GM21526 (cell line): ENCODE data around the gene CROCC.
"Not testable (repeated sequence)": the region's sequence is repeated elsewhere in the genome, so short reads cannot be mapped to it uniquely, and the experiment has no call there.

Experiments
- ATAC-seq: cut with Tn5 transposase; IDR thresholded peaks from one replicate; pipeline ENCODE4 v1.9.1; 2021; ENCODE audit warnings: moderate library complexity; ENCODE audit not compliant: unreplicated experiment, low FRiP score

The CROCC gene

GRCh38 chr1:16931206-16931934, 9.6 kb downstream of the CROCC start:
- not testable (repeated sequence) for ATAC-seq

GRCh38 chr1:16933945-16934344, 12.2 kb downstream of the CROCC start:
- not testable (repeated sequence) for ATAC-seq

- ATAC-seq = not testable (repeated sequence)
These were observed 14.8 kb downstream of the CROCC start for GRCh38 chr1:16936580-16936979.

GRCh38 chr1:16938351-16939321, 16.9 kb downstream of the CROCC start:
- no peak for ATAC-seq

- ATAC-seq = not testable (repeated sequence)
These were observed 17.9 kb downstream of the CROCC start for GRCh38 chr1:16939386-16940180.

- ATAC-seq = no peak
These were observed 22.3 kb downstream of the CROCC start for GRCh38 chr1:16944038-16944437.

GRCh38 chr1:16945512-16945911, 23.8 kb downstream of the CROCC start:
- ATAC-seq = not testable (repeated sequence)

GRCh38 chr1:16946185-16946584, 24.5 kb downstream of the CROCC start:
- ATAC-seq = not testable (repeated sequence)

- ATAC-seq = no peak
These were observed 24.9 kb downstream of the CROCC start for GRCh38 chr1:16946646-16947045.

- not testable (repeated sequence) for ATAC-seq
These were observed 26.7 kb downstream of the CROCC start for GRCh38 chr1:16948282-16948891.

GRCh38 chr1:16949026-16949425, 27.3 kb downstream of the CROCC start:
- not testable (repeated sequence) for ATAC-seq

- ATAC-seq = not testable (repeated sequence)
These were observed 30.6 kb downstream of the CROCC start for GRCh38 chr1:16952376-16952775.

- ATAC-seq = no peak
These were observed 32.8 kb downstream of the CROCC start for GRCh38 chr1:16954579-16954978.

- no peak for ATAC-seq
These were observed 33.5 kb downstream of the CROCC start for GRCh38 chr1:16955186-16955585.

GRCh38 chr1:16956775-16957174, 35.0 kb downstream of the CROCC start:
- no peak for ATAC-seq

GRCh38 chr1:16957731-16958130, 36.0 kb downstream of the CROCC start:
- no peak for ATAC-seq

GRCh38 chr1:16958475-16958874, 36.7 kb downstream of the CROCC start:
- no peak for ATAC-seq

- ATAC-seq = peak; percentile 80
These were observed 39.0 kb downstream of the CROCC start for GRCh38 chr1:16960560-16961296.

- no peak for ATAC-seq
These were observed 39.8 kb downstream of the CROCC start for GRCh38 chr1:16961297-16962133.
